Ascending aorta (tissue), 2 donors: ENCODE results near the gene NFATC2. TPM values are rescaled to one million over a fixed set of nuclear protein-coding genes. Genes with fewer than 3 reads are reported as not detected.
"Not testable (repeated sequence)": the region's sequence is repeated elsewhere in the genome, so short reads cannot be mapped to it uniquely, and the experiment has no call there.

ENCODE experiments used
- DNase-seq, 2 donors: peaks; one replicate each; pipeline ENCODE4 v3.0.0-alpha.2; 2019; ENCODE audit warnings: low spot score in 2 of 2
- H3K27ac ChIP-seq, 2 donors: fragments of 200-600 bp; sonication (generic); one replicate each; pipeline ENCODE4 v1.5.1; 2016 to 2017; ENCODE audit warnings: mild to moderate bottlenecking in 1 of 2
- H3K27me3 ChIP-seq: fragments of 200-600 bp; sonication (generic); one replicate; pipeline ENCODE4 v1.5.1; 2017
- H3K36me3 ChIP-seq, 2 donors: fragments of 200-600 bp; sonication (generic); one replicate each; pipeline ENCODE4 v1.5.1; 2016
- H3K4me1 ChIP-seq, 2 donors: fragments of 200-600 bp; sonication (generic); one replicate each; pipeline ENCODE4 v1.5.1; 2016 to 2017; ENCODE audit warnings: mild to moderate bottlenecking in 1 of 2
- H3K4me3 ChIP-seq, 2 donors: fragments of 200-600 bp; sonication (generic); one replicate each; pipeline ENCODE4 v1.5.1; 2016 to 2017; ENCODE audit warnings: mild to moderate bottlenecking in 1 of 2
- H3K9me3 ChIP-seq, 2 donors: fragments of 200-600 bp; sonication (generic); one replicate each; pipeline ENCODE4 v1.5.1; 2016
- CTCF ChIP-seq, 3 experiments: fragments of 200-600 bp in 2 of 3; fragments of 450-650 bp in 1 of 3; sonication (generic) in 2 of 3; IDR thresholded peaks; one replicate each; pipeline ENCODE4 v1.5.1; 2016 to 2019; ENCODE audit warnings: antibody characterized with exemption in 3 of 3, mild to moderate bottlenecking in 1 of 3, moderate library complexity in 1 of 3
- intact Hi-C: fragments of 100-400 bp; cut with DNase I; formaldehyde crosslinking; loops from one replicate; pipeline ENCODE4 v1.15.1; 2023
- total RNA-seq: library from RNA; depleted of rRNA; stranded (reverse); fragments of >200 nt; gene quantifications from one replicate; pipeline ENCODE4 v1.1.0, GENCODE V29; 2016

Gene NFATC2
- total RNA-seq, 1 donor from 2014 or later: 7.9 TPM

GRCh38 chr20:51348876-51349275 lies 193.6 kb downstream of the NFATC2 start:
- intact Hi-C loops: no loop called here
- TF ChIP-seq CTCF (IDR thresholded peaks at IDR 0.05): no peak
- H3K9me3 ChIP-seq: no peaks in the 10 kb centered on the region
- H3K4me1 ChIP-seq: peaks cover 0 to 3% of the 10 kb centered on the region in 2 donors
- no peaks in the 10 kb centered on the region for H3K36me3 ChIP-seq
- H3K27ac ChIP-seq: no peak overlapping the region
- H3K27me3 ChIP-seq: no peaks in the 10 kb centered on the region
- no peak overlapping the region for H3K4me3 ChIP-seq
- DNase-seq: no peak

- peaks cover 0 to 3% of the 10 kb centered on the region in 2 donors for H3K4me1 ChIP-seq
- H3K9me3 ChIP-seq: no peaks in the 10 kb centered on the region
- no peaks in the 10 kb centered on the region for H3K36me3 ChIP-seq
- H3K27me3 ChIP-seq: no peaks in the 10 kb centered on the region
- no peak overlapping the region for H3K27ac ChIP-seq
- intact Hi-C loops: no loop called here
- no peak for TF ChIP-seq CTCF (IDR thresholded peaks at IDR 0.05)
- no peak overlapping the region for H3K4me3 ChIP-seq
- no peak for DNase-seq
Measured at GRCh38 chr20:51347831-51348230, 194.7 kb downstream of the NFATC2 start.

GRCh38 chr20:51346686-51347485 lies 195.6 kb downstream of the NFATC2 start:
- H3K36me3 ChIP-seq: no peaks in the 10 kb centered on the region
- no peaks in the 10 kb centered on the region for H3K9me3 ChIP-seq
- TF ChIP-seq CTCF (IDR thresholded peaks at IDR 0.05): no peak
- peak overlapping the region in 1 of 2 donors; percentile 42 for H3K27ac ChIP-seq
- no peak for DNase-seq
- intact Hi-C loops: no loop called here
- H3K4me3 ChIP-seq: no peak overlapping the region
- H3K4me1 ChIP-seq: peaks cover 0 to 3% of the 10 kb centered on the region in 2 donors
- H3K27me3 ChIP-seq: no peaks in the 10 kb centered on the region

DNA sequence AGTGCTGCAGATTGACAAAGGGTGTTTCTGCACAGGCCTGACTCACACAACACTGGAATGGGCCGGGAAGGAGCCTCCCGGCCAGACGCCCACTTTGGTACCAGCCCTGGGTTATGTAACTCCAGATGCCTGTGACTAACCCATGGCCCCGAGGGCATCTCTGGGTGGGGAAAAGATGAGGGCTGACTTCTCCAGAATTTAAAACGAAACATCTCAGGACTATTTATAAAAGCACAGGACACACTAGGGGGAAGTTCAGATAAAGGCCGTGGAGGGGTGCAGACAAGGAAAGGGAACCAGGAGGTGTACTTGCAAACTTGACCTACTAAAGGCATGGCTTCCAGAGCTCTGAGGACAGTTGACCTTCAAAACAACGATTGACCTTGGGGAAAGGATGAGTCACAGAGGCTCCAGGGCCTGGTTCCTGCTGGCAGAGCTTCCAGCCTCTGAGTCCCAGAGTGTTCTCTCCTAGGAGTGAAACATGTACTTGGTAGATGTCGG lies 196.9 kb downstream of the NFATC2 start:
- Histone ChIP-seq H3K4me3 (no peak overlapping the region), H3K9me3 (no peaks in the 10 kb centered on the region), H3K27ac (peak overlapping the region; percentile 42 to 69), H3K27me3 (no peaks in the 10 kb centered on the region), H3K4me1 (peaks cover 0 to 3% of the 10 kb centered on the region in 2 donors), H3K36me3 (no peaks in the 10 kb centered on the region)
- no peak for DNase-seq
- no peak for TF ChIP-seq CTCF (IDR thresholded peaks at IDR 0.05)
- intact Hi-C loops: no loop called here

DNA sequence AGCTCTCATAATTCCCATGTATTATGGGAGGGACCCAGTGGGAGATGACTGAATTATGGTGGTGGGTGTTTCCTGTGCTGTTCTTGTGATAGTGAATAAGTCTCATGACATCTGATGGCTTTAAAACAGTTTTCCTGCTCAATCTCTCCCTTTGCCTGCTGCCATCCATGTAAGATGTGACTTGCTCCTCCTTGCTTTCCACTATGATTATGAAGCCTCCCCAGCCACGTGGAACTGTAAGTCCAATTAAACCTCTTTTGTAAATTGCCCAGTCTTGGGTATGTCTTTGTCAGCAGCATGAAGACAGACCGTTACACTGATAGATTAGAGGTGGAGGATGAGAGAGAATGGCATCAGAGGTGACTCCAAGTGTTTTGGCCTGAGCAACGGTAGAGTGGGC lies 198.7 kb downstream of the NFATC2 start:
- H3K27me3 ChIP-seq, intact Hi-C loops, H3K27ac ChIP-seq, H3K9me3 ChIP-seq, H3K4me3 ChIP-seq, H3K4me1 ChIP-seq, DNase-seq, H3K36me3 ChIP-seq: not testable (repeated sequence)

DNA sequence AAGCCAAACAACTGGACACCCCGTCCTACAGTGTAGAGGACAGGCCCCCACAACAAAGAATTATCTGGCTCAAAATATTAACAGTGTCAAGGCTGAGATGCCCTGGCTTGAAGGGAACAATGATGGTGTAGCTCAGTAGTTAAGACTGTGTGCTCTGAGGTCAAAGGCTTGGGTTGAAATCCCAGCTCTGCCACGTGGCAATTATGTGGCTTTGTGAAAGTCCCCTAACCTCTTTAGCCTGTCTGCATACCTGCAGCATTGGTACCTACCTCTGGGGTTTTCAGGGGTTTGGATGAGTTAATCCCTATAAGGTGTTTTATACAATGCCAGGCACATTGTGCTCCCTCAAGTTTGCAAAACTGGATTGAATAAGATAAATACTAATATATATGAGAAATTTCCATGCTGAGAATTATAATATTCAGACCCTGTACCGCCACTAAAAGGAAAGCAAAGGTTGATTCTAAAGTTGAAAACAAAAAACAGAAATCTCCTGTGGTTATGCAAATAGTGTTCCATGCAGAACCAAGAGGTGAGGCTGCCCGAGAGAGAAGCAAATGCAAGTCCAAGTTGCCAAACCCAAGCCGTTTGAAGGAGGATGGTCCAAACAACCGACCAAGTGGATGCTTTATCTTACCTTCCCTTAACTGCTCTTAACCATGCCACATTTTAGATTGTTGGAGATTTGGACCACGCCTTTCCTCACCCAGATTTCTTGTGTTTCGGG lies 199.8 kb downstream of the NFATC2 start:
- DNase-seq: no peak
- Histone ChIP-seq H3K4me1 (peaks cover 0 to 3% of the 10 kb centered on the region in 2 donors), H3K9me3 (no peaks in the 10 kb centered on the region), H3K27ac (no peak overlapping the region), H3K36me3 (no peaks in the 10 kb centered on the region), H3K27me3 (no peaks in the 10 kb centered on the region), H3K4me3 (no peak overlapping the region)
- intact Hi-C loops: no loop called here
- no peak for TF ChIP-seq CTCF (IDR thresholded peaks at IDR 0.05)
